ENCODE data around the gene FRMPD4.

The FRMPD4 gene

GRCh38 chrX:12344954-12345353 is 206.7 kb downstream of the FRMPD4 start (continued):
- TF ChIP-seq CSDC2 (CRISPR knock-in tag; IDR thresholded peaks at IDR 0.05) (no peak), OSR1 (CRISPR knock-in tag; IDR thresholded peaks at IDR 0.05) (no peak), CREB5 (CRISPR knock-in tag; IDR thresholded peaks at IDR 0.05; ENCODE audit: low read depth) (no peak), TOX (CRISPR knock-in tag; IDR thresholded peaks at IDR 0.05; ENCODE audit: borderline replicate concordance) (no peak), SNAI2 (CRISPR knock-in tag; IDR thresholded peaks at IDR 0.05) (no peak)

GRCh38 chrX:12349201-12349600 is 210.9 kb downstream of the FRMPD4 start:
- no peak for ATAC-seq
- TF ChIP-seq ISL1 (CRISPR knock-in tag; IDR thresholded peaks at IDR 0.05): no peak
- no peak for TF ChIP-seq ZC3H10 (CRISPR knock-in tag; IDR thresholded peaks at IDR 0.05)
- no peak for TF ChIP-seq BACH2 (CRISPR knock-in tag; IDR thresholded peaks at IDR 0.05; ENCODE audit: borderline replicate concordance)
- no peak for TF ChIP-seq TSHZ2 (CRISPR knock-in tag; IDR thresholded peaks at IDR 0.05)
- no peak for TF ChIP-seq ZNF565 (CRISPR knock-in tag; conservative IDR thresholded peaks at IDR 0.05; ENCODE audit: low read depth)
- no peak for TF ChIP-seq GLIS3 (CRISPR knock-in tag; IDR thresholded peaks at IDR 0.05)
- no peak for TF ChIP-seq OSR1 (CRISPR knock-in tag; IDR thresholded peaks at IDR 0.05)
- TF ChIP-seq ESRRG (CRISPR knock-in tag; IDR thresholded peaks at IDR 0.05): no peak
- TF ChIP-seq TCF4 (CRISPR knock-in tag; IDR thresholded peaks at IDR 0.05; ENCODE audit: borderline replicate concordance): no peak

GRCh38 chrX:12352922-12353321 is 214.6 kb downstream of the FRMPD4 start:
- TF ChIP-seq TCF4 (CRISPR knock-in tag; IDR thresholded peaks at IDR 0.05; ENCODE audit: borderline replicate concordance) (no peak), POU6F1 (CRISPR knock-in tag; IDR thresholded peaks at IDR 0.05; ENCODE audit: borderline replicate concordance, low read depth) (no peak), OSR1 (CRISPR knock-in tag; IDR thresholded peaks at IDR 0.05) (no peak), BACH2 (CRISPR knock-in tag; IDR thresholded peaks at IDR 0.05; ENCODE audit: borderline replicate concordance) (no peak), CSRNP3 (CRISPR knock-in tag; IDR thresholded peaks at IDR 0.05) (no peak), ZFP3 (CRISPR knock-in tag; IDR thresholded peaks at IDR 0.05) (no peak), GLIS3 (CRISPR knock-in tag; IDR thresholded peaks at IDR 0.05) (no peak), SNAI2 (CRISPR knock-in tag; IDR thresholded peaks at IDR 0.05) (no peak), RARB (CRISPR knock-in tag; IDR thresholded peaks at IDR 0.05) (no peak), ZC3H10 (CRISPR knock-in tag; IDR thresholded peaks at IDR 0.05) (no peak), TOX (CRISPR knock-in tag; IDR thresholded peaks at IDR 0.05; ENCODE audit: borderline replicate concordance) (no peak), ISL1 (CRISPR knock-in tag; IDR thresholded peaks at IDR 0.05) (no peak), CREB5 (CRISPR knock-in tag; IDR thresholded peaks at IDR 0.05; ENCODE audit: low read depth) (no peak), TSHZ2 (CRISPR knock-in tag; IDR thresholded peaks at IDR 0.05) (no peak), CSDC2 (CRISPR knock-in tag; IDR thresholded peaks at IDR 0.05) (no peak), PPARA (CRISPR knock-in tag; IDR thresholded peaks at IDR 0.05; ENCODE audit: borderline replicate concordance) (no peak), ZNF565 (CRISPR knock-in tag; conservative IDR thresholded peaks at IDR 0.05; ENCODE audit: low read depth) (no peak), ZFP30 (CRISPR knock-in tag; IDR thresholded peaks at IDR 0.05) (no peak)
- ATAC-seq: no peak

All from SK-N-SH treated with all-trans-retinoic acid at 6 μM for 48 hours (cell line).